ENCODE data around the gene USP21. TPM values are rescaled to one million over a fixed set of nuclear protein-coding genes. Genes with fewer than 3 reads are reported as not detected.

USP21 gene
- total and polyA plus RNA-seq, 8 donors, result 7.9 to 25.3 (median 11.2) TPM

GRCh38 chr1:161179698-161180097, 20.4 kb downstream of the USP21 start:
- H3K9me3 ChIP-seq, result no peaks in the 10 kb centered on the region
- H3K27ac ChIP-seq, result no peak overlapping the region
- ATAC-seq (no peak), FAIRE-seq (no peak), DNase-seq (no peak)
- intact Hi-C loops (cut with DNase I), result no loop called here
- peaks cover 0 to 5% (median 2%) of the 10 kb centered on the region in 3 donors for H3K36me3 ChIP-seq
- no peak overlapping the region for H3K4me3 ChIP-seq
- peaks cover 0 to 11% (median 4%) of the 10 kb centered on the region in 3 donors for H3K4me1 ChIP-seq
- 86 to 92% methylated on average over 3 of the region's 3 CpGs for WGBS, 2 donors
- no peak for TF ChIP-seq CTCF (IDR thresholded peaks at IDR 0.05)
- H3K27me3 ChIP-seq, result no peaks in the 10 kb centered on the region

- Histone ChIP-seq H3K4me1 (peaks cover 0 to 10% (median 4%) of the 10 kb centered on the region in 3 donors), H3K4me3 (no peak overlapping the region), H3K9me3 (no peaks in the 10 kb centered on the region), H3K36me3 (no peaks in the 10 kb centered on the region), H3K27ac (no peak overlapping the region), H3K27me3 (no peaks in the 10 kb centered on the region)
- no peak for TF ChIP-seq CTCF (IDR thresholded peaks at IDR 0.05)
- 44 to 48% methylated on average over 1 of the region's 1 CpG for WGBS, 2 donors
- DNase-seq, result no peak
- intact Hi-C loops (cut with DNase I), result no loop called here
- ATAC-seq, result no peak
- FAIRE-seq, result no peak
Observed at GRCh38 chr1:161180639-161181038, 21.3 kb downstream of the USP21 start.

GRCh38 chr1:161182214-161182613, 22.9 kb downstream of the USP21 start:
- Histone ChIP-seq H3K4me3 (no peak overlapping the region), H3K9me3 (no peaks in the 10 kb centered on the region), H3K27me3 (no peaks in the 10 kb centered on the region), H3K27ac (no peak overlapping the region), H3K36me3 (no peaks in the 10 kb centered on the region), H3K4me1 (peaks cover 0 to 5% (median 4%) of the 10 kb centered on the region in 3 donors)
- no peak for TF ChIP-seq CTCF (IDR thresholded peaks at IDR 0.05)
- ATAC-seq (no peak), FAIRE-seq (no peak), DNase-seq (no peak)
- 81 to 89% methylated on average over 1 of the region's 1 CpG for WGBS, 2 donors
- intact Hi-C loops (cut with DNase I), result no loop called here

- TF ChIP-seq CTCF (IDR thresholded peaks at IDR 0.05), result no peak
- ATAC-seq (peak in 3 of 4 donors; percentile 62 to 76 (median 74)), FAIRE-seq (no peak), DNase-seq (no peak)
- H3K4me1 ChIP-seq, result no peaks in the 10 kb centered on the region
- intact Hi-C loops (cut with DNase I), result no loop called here
- no peaks in the 10 kb centered on the region for H3K36me3 ChIP-seq
- no peaks in the 10 kb centered on the region for H3K27me3 ChIP-seq
- H3K4me3 ChIP-seq, result no peak overlapping the region
- H3K9me3 ChIP-seq, result no peaks in the 10 kb centered on the region
- WGBS, 2 donors, result 20 to 31% methylated on average over 3 of the region's 3 CpGs
- peak overlapping the region in 1 of 4 donors; percentile 22 for H3K27ac ChIP-seq
Observed at GRCh38 chr1:161185282-161185682, 26.0 kb downstream of the USP21 start.

- TF ChIP-seq CTCF (IDR thresholded peaks at IDR 0.05), result no peak
- ATAC-seq, result peak in 3 of 4 donors; percentile 21 to 61 (median 55)
- Histone ChIP-seq H3K9me3 (no peaks in the 10 kb centered on the region), H3K36me3 (no peaks in the 10 kb centered on the region), H3K27ac (peak overlapping the region in 2 of 4 donors; percentile 13 to 22), H3K4me3 (no peak overlapping the region), H3K27me3 (no peaks in the 10 kb centered on the region), H3K4me1 (no peaks in the 10 kb centered on the region)
- no peak for DNase-seq
- intact Hi-C loops (cut with DNase I), result no loop called here
- FAIRE-seq, result no peak
- 46 to 47% methylated on average over 2 of the region's 2 CpGs for WGBS, 2 donors
Observed at GRCh38 chr1:161185732-161186311, 26.5 kb downstream of the USP21 start.
